ENCODE data around the gene COMMD2.

The COMMD2 gene

DNA sequence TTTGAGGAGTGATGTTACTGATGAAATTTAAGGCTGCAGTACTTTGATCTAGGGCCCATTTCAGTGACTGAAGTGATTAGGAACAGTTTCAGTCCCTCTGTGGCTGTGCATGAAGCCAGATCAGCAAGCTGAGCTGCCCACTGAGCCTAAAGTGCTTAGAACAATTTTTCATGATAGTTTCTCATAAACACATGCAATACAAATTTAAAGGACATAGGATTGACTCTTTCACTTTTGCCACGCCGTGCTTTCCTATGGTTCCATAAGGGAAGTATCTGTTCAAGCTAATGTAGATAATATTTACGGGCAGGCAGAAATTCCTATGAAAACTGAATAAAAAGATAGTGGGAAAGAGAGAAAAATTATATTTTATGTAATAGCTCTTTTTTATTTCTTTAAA is 29.5 kb upstream of the COMMD2 start:
- Histone ChIP-seq H3K27ac (no peak overlapping the region), H3K4me3 (no peak overlapping the region), H3K36me3 (no peaks in the 10 kb centered on the region), H3K9me3 (no peaks in the 10 kb centered on the region), H3K27me3 (no peaks in the 10 kb centered on the region), H3K4me1 (peaks cover 0 to 14% (median 8%) of the 10 kb centered on the region in 4 donors)
- intact Hi-C loops (cut with DNase I; ENCODE audit: low total_unique reads) = no loop called here
- DNase-seq = no peak
- TF ChIP-seq, protein P1, sequence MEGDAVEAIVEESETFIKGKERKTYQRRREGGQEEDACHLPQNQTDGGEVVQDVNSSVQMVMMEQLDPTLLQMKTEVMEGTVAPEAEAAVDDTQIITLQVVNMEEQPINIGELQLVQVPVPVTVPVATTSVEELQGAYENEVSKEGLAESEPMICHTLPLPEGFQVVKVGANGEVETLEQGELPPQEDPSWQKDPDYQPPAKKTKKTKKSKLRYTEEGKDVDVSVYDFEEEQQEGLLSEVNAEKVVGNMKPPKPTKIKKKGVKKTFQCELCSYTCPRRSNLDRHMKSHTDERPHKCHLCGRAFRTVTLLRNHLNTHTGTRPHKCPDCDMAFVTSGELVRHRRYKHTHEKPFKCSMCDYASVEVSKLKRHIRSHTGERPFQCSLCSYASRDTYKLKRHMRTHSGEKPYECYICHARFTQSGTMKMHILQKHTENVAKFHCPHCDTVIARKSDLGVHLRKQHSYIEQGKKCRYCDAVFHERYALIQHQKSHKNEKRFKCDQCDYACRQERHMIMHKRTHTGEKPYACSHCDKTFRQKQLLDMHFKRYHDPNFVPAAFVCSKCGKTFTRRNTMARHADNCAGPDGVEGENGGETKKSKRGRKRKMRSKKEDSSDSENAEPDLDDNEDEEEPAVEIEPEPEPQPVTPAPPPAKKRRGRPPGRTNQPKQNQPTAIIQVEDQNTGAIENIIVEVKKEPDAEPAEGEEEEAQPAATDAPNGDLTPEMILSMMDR (IDR thresholded peaks at IDR 0.05) = no peak

DNA sequence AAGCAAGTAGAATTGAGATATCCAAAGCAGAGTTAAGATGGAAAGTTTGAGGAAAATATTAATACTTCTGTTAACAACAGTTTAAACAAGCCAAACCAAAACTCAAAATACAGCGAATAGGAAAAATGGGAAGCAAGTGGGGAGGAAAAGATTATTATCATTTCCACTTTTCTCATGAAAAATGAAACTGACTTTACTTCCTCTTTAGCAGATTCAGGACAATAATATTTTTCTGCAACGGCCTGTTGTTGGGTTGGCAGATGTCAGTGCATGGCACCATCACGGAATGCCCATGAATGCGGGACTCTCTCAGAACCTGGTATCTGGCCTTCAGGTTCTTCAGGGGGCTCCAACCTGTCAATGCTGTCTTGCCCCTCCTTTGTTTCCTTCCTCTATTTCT is 28.9 kb upstream of the COMMD2 start:
- Histone ChIP-seq H3K36me3 (no peaks in the 10 kb centered on the region), H3K27me3 (no peaks in the 10 kb centered on the region), H3K9me3 (no peaks in the 10 kb centered on the region), H3K4me1 (peaks cover 0 to 14% (median 8%) of the 10 kb centered on the region in 4 donors), H3K27ac (no peak overlapping the region), H3K4me3 (no peak overlapping the region)
- intact Hi-C loops (cut with DNase I; ENCODE audit: low total_unique reads) = no loop called here
- TF ChIP-seq, protein P1 (IDR thresholded peaks at IDR 0.05) = no peak
- no peak for DNase-seq

DNA sequence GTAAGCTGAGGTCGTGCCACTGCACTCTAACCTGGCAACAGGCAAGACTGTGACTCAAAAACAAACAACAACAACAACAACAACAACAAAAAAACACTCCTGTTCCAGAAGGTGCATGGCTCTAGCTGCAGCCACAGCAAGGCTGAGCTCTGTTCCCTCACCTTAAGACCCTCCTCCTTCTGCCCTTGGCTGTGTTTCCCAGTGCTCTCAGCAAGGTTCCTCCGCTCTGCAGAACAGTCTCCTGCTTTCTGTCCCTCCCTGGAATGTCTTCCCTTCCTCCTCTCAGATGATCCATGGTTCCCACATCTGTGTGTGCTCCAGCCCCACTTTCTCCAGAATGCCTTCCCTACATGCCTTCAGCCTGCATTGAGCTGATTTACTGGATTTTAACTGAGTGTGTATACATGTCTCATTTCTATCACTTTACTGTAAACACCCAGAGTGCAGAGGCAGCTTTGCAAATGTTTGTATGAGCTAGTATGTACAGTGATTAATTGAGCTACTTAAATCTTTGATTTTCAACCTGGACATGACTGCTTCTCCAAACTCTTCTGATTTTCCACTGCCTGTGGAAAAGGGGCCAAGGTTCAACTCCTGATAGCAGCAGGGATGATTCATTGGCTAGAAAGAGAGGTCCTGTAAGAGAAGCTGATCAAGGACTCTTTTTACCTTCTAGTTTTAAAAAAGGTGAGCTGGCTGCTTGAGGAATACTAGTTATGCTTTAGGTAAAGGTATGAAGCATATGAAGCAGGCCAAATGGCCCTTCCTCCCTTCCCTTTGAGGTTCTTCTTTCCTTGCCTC is 25.3 kb upstream of the COMMD2 start:
- no peaks in the 10 kb centered on the region for H3K9me3 ChIP-seq
- no peaks in the 10 kb centered on the region for H3K4me1 ChIP-seq
- DNase-seq = no peak
- intact Hi-C loops (cut with DNase I; ENCODE audit: low total_unique reads) = no loop called here
- no peaks in the 10 kb centered on the region for H3K27me3 ChIP-seq
- TF ChIP-seq, protein P1 (IDR thresholded peaks at IDR 0.05) = no peak
- no peaks in the 10 kb centered on the region for H3K36me3 ChIP-seq
- no peak overlapping the region for H3K4me3 ChIP-seq
- H3K27ac ChIP-seq = no peak overlapping the region

DNA sequence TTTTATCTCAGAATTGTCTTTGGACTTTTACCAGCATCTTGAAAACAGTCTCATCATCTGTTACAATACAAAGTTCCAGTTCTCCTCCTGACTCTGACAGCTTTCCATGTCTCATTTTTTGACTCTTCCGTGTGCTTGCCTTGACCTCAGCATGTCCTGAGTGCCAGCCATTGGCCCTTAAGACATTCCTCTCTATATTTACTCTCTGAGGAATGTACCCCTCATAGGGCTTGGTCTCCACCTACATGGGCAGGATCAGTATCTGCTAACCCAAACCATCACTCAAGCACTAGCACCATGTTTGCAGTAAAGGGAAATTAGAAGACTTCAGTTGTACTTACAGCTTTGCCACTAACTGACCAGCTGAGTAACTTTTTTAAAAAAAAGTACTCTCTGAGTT is 23.9 kb upstream of the COMMD2 start:
- Histone ChIP-seq H3K4me1 (no peaks in the 10 kb centered on the region), H3K4me3 (no peak overlapping the region), H3K27ac (no peak overlapping the region), H3K36me3 (no peaks in the 10 kb centered on the region), H3K9me3 (no peaks in the 10 kb centered on the region), H3K27me3 (no peaks in the 10 kb centered on the region)
- intact Hi-C loops (cut with DNase I; ENCODE audit: low total_unique reads) = no loop called here
- TF ChIP-seq, protein P1 (IDR thresholded peaks at IDR 0.05) = no peak
- no peak for DNase-seq

DNA sequence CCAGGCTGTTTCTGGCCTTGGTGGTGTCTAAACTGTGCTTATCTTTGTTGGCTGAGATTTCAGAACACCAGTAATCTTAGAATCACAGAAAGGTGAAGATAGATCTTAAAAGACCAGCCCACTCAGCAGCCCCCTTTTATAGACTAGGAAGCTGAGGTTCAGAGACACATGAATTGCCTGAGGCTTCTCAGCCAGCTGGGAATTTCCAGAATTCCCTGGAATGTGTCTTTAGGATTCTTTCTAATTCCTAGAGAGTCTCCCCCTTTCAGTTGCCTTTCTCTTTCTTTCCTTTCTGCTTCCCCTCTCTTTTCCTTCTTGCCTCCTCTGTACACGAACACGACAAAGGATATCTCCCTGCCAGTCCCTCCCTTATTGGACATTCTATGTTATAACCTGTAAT is 20.6 kb upstream of the COMMD2 start:
- no peak overlapping the region for H3K4me3 ChIP-seq
- H3K4me1 ChIP-seq = no peaks in the 10 kb centered on the region
- intact Hi-C loops (cut with DNase I; ENCODE audit: low total_unique reads) = loop anchor here (5.0 kb wide), 1 partner anchor 34 kb away; no protein-coding TSS in a partner anchor

More for the DNA sequence above, 20.6 kb upstream of the COMMD2 start:
- H3K27ac ChIP-seq = no peak overlapping the region
- H3K36me3 ChIP-seq = no peaks in the 10 kb centered on the region
- no peaks in the 10 kb centered on the region for H3K9me3 ChIP-seq
- H3K27me3 ChIP-seq = no peaks in the 10 kb centered on the region
- TF ChIP-seq, protein P1 (IDR thresholded peaks at IDR 0.05) = no peak
- no peak for DNase-seq
